ENCODE results near the gene UBE2L5. TPM values are rescaled to one million over a fixed set of nuclear protein-coding genes. Genes with fewer than 3 reads are reported as not detected.

The UBE2L5 gene
- total RNA-seq, 1 donor from 2014 or later: 0.42 TPM

- POLR2A ChIA-PET: interaction anchor here (1.0 to 2.4 kb wide), 6 partner anchors 16 to 202 kb away, joined by 3 to 17 read pairs (median 6); partner anchors contain the start of gene USPL1
- CTCF ChIA-PET: interaction anchor here (0.9 kb wide), 1 partner anchor 21 kb away, joined by 3 read pairs; no protein-coding TSS in a partner anchor
These were observed 6.8 kb upstream of the UBE2L5 start for GRCh38 chr13:30415430-30416030.

GRCh38 chr13:30416471-30416870 is 5.8 kb upstream of the UBE2L5 start:
- ATAC-seq (ENCODE audit: low read depth) (no peak), DNase-seq (no peak)
- no peak for TF ChIP-seq CTCF (IDR thresholded peaks at IDR 0.05)
- Mint-ChIP-seq H3K27ac (peak overlapping the region; percentile 50), H3K4me3 (no peak overlapping the region), H3K27me3 (no peaks in the 10 kb centered on the region), H3K36me3 (ENCODE audit: low read depth) (no peaks in the 10 kb centered on the region), H3K4me1 (peaks cover 82% of the 10 kb centered on the region), H3K9me3 (no peaks in the 10 kb centered on the region)
- intact Hi-C loops (cut with micrococcal nuclease): no loop called here
- CTCF ChIA-PET: interaction anchor here (0.8 to 1.2 kb wide), 3 partner anchors 22 to 449 kb away, joined by 3 read pairs; no protein-coding TSS in a partner anchor
- POLR2A ChIA-PET: interaction anchor here (0.7 to 2.4 kb wide), 13 partner anchors 13 to 201 kb away, joined by 3 to 17 read pairs (median 5); partner anchors contain the start of gene USPL1

More at GRCh38 chr13:30415430-30416030, 6.8 kb upstream of the UBE2L5 start:
- Mint-ChIP-seq H3K4me1 (peaks cover 78% of the 10 kb centered on the region), H3K36me3 (ENCODE audit: low read depth) (no peaks in the 10 kb centered on the region), H3K4me3 (peak overlapping the region; percentile 61), H3K27ac (peak overlapping the region; percentile 86), H3K9me3 (no peaks in the 10 kb centered on the region), H3K27me3 (no peaks in the 10 kb centered on the region)
- TF ChIP-seq CTCF (IDR thresholded peaks at IDR 0.05): no peak
- DNase-seq (no peak), ATAC-seq (ENCODE audit: low read depth) (peak; percentile 77)
- intact Hi-C loops (cut with micrococcal nuclease): no loop called here

GRCh38 chr13:30418075-30418716 is 4.1 kb upstream of the UBE2L5 start:
- Mint-ChIP-seq H3K27ac (peak overlapping the region; percentile 26), H3K27me3 (no peaks in the 10 kb centered on the region), H3K4me3 (no peak overlapping the region), H3K4me1 (peaks cover 75% of the 10 kb centered on the region), H3K36me3 (ENCODE audit: low read depth) (peaks cover 3% of the 10 kb centered on the region), H3K9me3 (no peaks in the 10 kb centered on the region)
- ChIA-PET CTCF (interaction anchor here (0.6 to 1.1 kb wide), 3 partner anchors 12 to 43 kb away, joined by 3 to 4 read pairs (median 3); no protein-coding TSS in a partner anchor), POLR2A (interaction anchor here (0.9 to 2.9 kb wide), 10 partner anchors 9 to 198 kb away, joined by 3 to 13 read pairs (median 6); partner anchors contain the start of gene HMGB1)
- no peak for TF ChIP-seq CTCF (IDR thresholded peaks at IDR 0.05)
- no peak for ATAC-seq (ENCODE audit: low read depth)
- no peak for DNase-seq
- intact Hi-C loops (cut with micrococcal nuclease): no loop called here

- Mint-ChIP-seq H3K27ac (peak overlapping the region; percentile 69), H3K4me3 (no peak overlapping the region), H3K9me3 (no peaks in the 10 kb centered on the region), H3K36me3 (ENCODE audit: low read depth) (peaks cover 3% of the 10 kb centered on the region), H3K27me3 (no peaks in the 10 kb centered on the region), H3K4me1 (peaks cover 72% of the 10 kb centered on the region)
- ChIA-PET CTCF (interaction anchor here (0.7 to 1.1 kb wide), 2 partner anchors 11 to 35 kb away, joined by 3 to 4 read pairs; no protein-coding TSS in a partner anchor), POLR2A (interaction anchor here (1.2 to 2.9 kb wide), 11 partner anchors 11 to 198 kb away, joined by 3 to 13 read pairs (median 4); partner anchors contain the start of gene USPL1)
- intact Hi-C loops (cut with micrococcal nuclease): no loop called here
- ATAC-seq (ENCODE audit: low read depth) (no peak), DNase-seq (no peak)
- no peak for TF ChIP-seq CTCF (IDR thresholded peaks at IDR 0.05)
These were observed 3.4 kb upstream of the UBE2L5 start for GRCh38 chr13:30418717-30419459.

Data from activated B cell treated with CpG ODN at 0.5 μM for 24 hours (primary cell).